H1 (cell line): ENCODE measurements around the gene MAFB. TPM values are rescaled to one million over a fixed set of nuclear protein-coding genes. Genes with fewer than 3 reads are reported as not detected.

Experiments
- CTCF ChIA-PET: fragments of 300-600 bp; sonication (Branson Sonifier 250); formaldehyde crosslinking; loops from one replicate; lab custom pipeline; 2021; ENCODE audit not compliant: partially characterized antibody; lab: Charles Lee
- POLR2A ChIA-PET: fragments of 300-600 bp; sonication (Branson Sonifier 250); formaldehyde crosslinking; loops from one replicate; lab custom pipeline; 2021; ENCODE audit warnings: inconsistent platforms; ENCODE audit not compliant: partially characterized antibody; lab: Charles Lee
- DNase-seq, 2 experiments: peaks; one replicate each; pipeline versions ENCODE4 v3.0.0 to v3.0.0-alpha.2; 2010 to 2022; ENCODE audit warnings: low spot score in 2 of 2, low read depth in 1 of 2, mixed read lengths in 1 of 2
- FAIRE-seq: peaks from 2 replicates; lab custom pipeline; 2011; peaks lifted over from hg19 to GRCh38; lab: Jason Lieb, UNC
- H2AFZ ChIP-seq: 2 replicates; pipeline ENCODE4 v1.8.1; 2012; ENCODE audit warnings: low read length, inconsistent platforms
- H2AK5ac ChIP-seq: 2 replicates; pipeline ENCODE4 v1.6.1; 2013; ENCODE audit warnings: low read depth, low read length
- H2BK120ac ChIP-seq: replicated peaks from 2 replicates; pipeline ENCODE3; 2013; ENCODE audit warnings: low read depth, low read length, inconsistent platforms
- H2BK12ac ChIP-seq: 2 replicates; pipeline ENCODE4 v1.6.1; 2013; ENCODE audit warnings: low read depth, low read length
- H2BK15ac ChIP-seq: 2 replicates; pipeline ENCODE4 v1.6.1; 2013; ENCODE audit warnings: low read length
- H2BK20ac ChIP-seq: 2 replicates; pipeline ENCODE4 v1.6.1; 2013; ENCODE audit warnings: low read length
- H2BK5ac ChIP-seq: 2 replicates; pipeline ENCODE4 v1.6.1; 2013; ENCODE audit warnings: low read depth, low read length
- H3K14ac ChIP-seq: 2 replicates; pipeline ENCODE4 v1.6.1; 2013; ENCODE audit warnings: inconsistent platforms; ENCODE audit not compliant: insufficient read length
- H3K18ac ChIP-seq: 2 replicates; pipeline ENCODE4 v1.6.1; 2013; ENCODE audit warnings: low read length; ENCODE audit errors: extremely low read depth
- H3K23ac ChIP-seq: 2 replicates; pipeline ENCODE4 v1.6.1; 2013; ENCODE audit warnings: inconsistent platforms; ENCODE audit not compliant: insufficient read length
- H3K23me2 ChIP-seq: 2 replicates; pipeline ENCODE4 v1.6.1; 2013; ENCODE audit warnings: low read depth, low read length
- H3K27ac ChIP-seq: 2 replicates; pipeline ENCODE4 v1.6.1; 2011; ENCODE audit warnings: low read depth, low read length, inconsistent platforms
- H3K27me3 ChIP-seq, 4 experiments: replicated peaks in 1 of 4; 1 replicate in 1 of 4; 2 replicates in 3 of 4; pipeline versions ENCODE4 v1.6.1 to v1.8.1; 2011 to 2013; ENCODE audit warnings: low read length in 3 of 4, mild to moderate bottlenecking in 3 of 4, inconsistent platforms in 2 of 4, mixed read lengths in 2 of 4, moderate library complexity in 1 of 4; ENCODE audit not compliant: control insufficient read depth in 3 of 4, insufficient read depth in 3 of 4; ENCODE audit errors: extremely low read depth in 1 of 4
- H3K36me3 ChIP-seq, 4 experiments: 2 replicates each; pipeline versions ENCODE4 v1.6.1 to v1.8.1; 2011 to 2013; ENCODE audit warnings: mild to moderate bottlenecking in 4 of 4, low read length in 3 of 4, moderate library complexity in 2 of 4, control low read depth in 1 of 4, inconsistent platforms in 1 of 4; ENCODE audit not compliant: insufficient read depth in 4 of 4, control insufficient read depth in 2 of 4
- H3K4ac ChIP-seq: replicated peaks from 2 replicates; pipeline ENCODE3; 2013; ENCODE audit warnings: low read length, low read depth, mixed read lengths, inconsistent platforms; ENCODE audit not compliant: insufficient read length
- H3K4me1 ChIP-seq, 4 experiments: replicated peaks in 1 of 4; 1 replicate in 1 of 4; 2 replicates in 3 of 4; pipeline versions ENCODE4 v1.6.1 to v1.8.1; 2011 to 2013; ENCODE audit warnings: low read length in 3 of 4, inconsistent platforms in 2 of 4, mixed read lengths in 1 of 4; ENCODE audit not compliant: insufficient read depth in 4 of 4, control insufficient read depth in 3 of 4
- H3K4me2 ChIP-seq, 2 experiments: 2 replicates each; pipeline versions ENCODE4 v1.6.1 to v1.8.1; 2011 to 2013; ENCODE audit warnings: low read depth in 2 of 2, low read length in 2 of 2, control low read depth in 1 of 2, inconsistent platforms in 1 of 2, mild to moderate bottlenecking in 1 of 2; ENCODE audit not compliant: insufficient read depth in 1 of 2
- H3K4me3 ChIP-seq, 4 experiments: fragments of 200-600, 300-600 bp in 1 of 4; sonication (generic), shearing (Covaris generic), sonication (Bioruptor Twin) in 1 of 4; 2 replicates each; pipeline versions ENCODE4 v1.5.1 to v1.8.1; 2011 to 2016; ENCODE audit warnings: low read length in 4 of 4, low read depth in 3 of 4, control low read depth in 2 of 4, inconsistent platforms in 2 of 4, mild to moderate bottlenecking in 2 of 4, mixed read lengths in 1 of 4, moderate library complexity in 1 of 4; ENCODE audit not compliant: insufficient read depth in 2 of 4; ENCODE audit errors: extremely low read depth in 1 of 4
- H3K56ac ChIP-seq: replicated peaks from 2 replicates; pipeline ENCODE3; 2013; ENCODE audit warnings: low read depth, mild to moderate bottlenecking, mixed read lengths, low read length, inconsistent platforms; ENCODE audit not compliant: insufficient read length
- H3K79me1 ChIP-seq: 2 replicates; pipeline ENCODE4 v1.6.1; 2013; ENCODE audit warnings: low read depth, low read length, control low read depth
- H3K79me2 ChIP-seq, 2 experiments: 2 replicates each; pipeline versions ENCODE4 v1.6.1 to v1.8.1; 2012 to 2013; ENCODE audit warnings: low read length in 2 of 2, mild to moderate bottlenecking in 2 of 2, inconsistent platforms in 1 of 2; ENCODE audit not compliant: insufficient read depth in 2 of 2, control insufficient read depth in 1 of 2
- H3K9ac ChIP-seq, 4 experiments: replicated peaks in 1 of 4; 1 replicate in 1 of 4; 2 replicates in 3 of 4; pipeline versions ENCODE4 v1.6.1 to v1.8.1; 2011 to 2013; ENCODE audit warnings: low read depth in 3 of 4, low read length in 3 of 4, control low read depth in 2 of 4, mild to moderate bottlenecking in 2 of 4, moderate library complexity in 2 of 4, inconsistent platforms in 1 of 4; ENCODE audit errors: extremely low read depth in 1 of 4
- H3K9me3 ChIP-seq, 2 experiments: 2 replicates each; pipeline versions ENCODE4 v1.6.1 to v1.8.1; 2012 to 2013; ENCODE audit warnings: mild to moderate bottlenecking in 2 of 2, moderate library complexity in 2 of 2, control low read depth in 1 of 2, inconsistent platforms in 1 of 2, low read depth in 1 of 2, low read length in 1 of 2, mixed read lengths in 1 of 2; ENCODE audit not compliant: insufficient read depth in 2 of 2
- H4K20me1 ChIP-seq, 2 experiments: replicated peaks in 1 of 2; 2 replicates each; pipeline versions ENCODE3 to v1.8.1; 2011 to 2013; ENCODE audit warnings: inconsistent platforms in 2 of 2, low read length in 2 of 2, mild to moderate bottlenecking in 1 of 2; ENCODE audit not compliant: insufficient read depth in 2 of 2, control insufficient read depth in 1 of 2
- H4K5ac ChIP-seq: 2 replicates; pipeline ENCODE4 v1.6.1; 2013; ENCODE audit warnings: low read length, low read depth, mixed read lengths, inconsistent platforms; ENCODE audit not compliant: insufficient read length
- H4K8ac ChIP-seq: 2 replicates; pipeline ENCODE4 v1.8.0; 2013; ENCODE audit warnings: mild to moderate bottlenecking, moderate library complexity, low read length, inconsistent platforms; ENCODE audit not compliant: insufficient read depth; ENCODE audit errors: extremely low read depth
- H4K91ac ChIP-seq: replicated peaks from 2 replicates; pipeline ENCODE3; 2013; ENCODE audit warnings: low read length, mixed read lengths, inconsistent platforms; ENCODE audit not compliant: insufficient read length
- CBX8 ChIP-seq: fragments of 300-800, 300-1000 bp; sonication (generic); IDR thresholded peaks from 2 replicates; pipeline ENCODE4 v1.7.1; 2016; ENCODE audit warnings: low read depth, low read length, borderline replicate concordance
- CEBPB ChIP-seq: IDR thresholded peaks from 2 replicates; pipeline ENCODE4 v1.6.1; 2012; ENCODE audit warnings: low read depth, low read length
- KDM1A ChIP-seq: fragments of 200-600, 300-600 bp; sonication (generic); IDR thresholded peaks from 2 replicates; pipeline ENCODE4 v1.7.1; 2016; ENCODE audit warnings: mild to moderate bottlenecking, low read length, borderline replicate concordance
- POU5F1 ChIP-seq: IDR thresholded peaks from 2 replicates; pipeline ENCODE4 v1.6.1; 2011; ENCODE audit warnings: low read depth, mild to moderate bottlenecking, low read length, moderate library complexity
- RFX5 ChIP-seq: IDR thresholded peaks from 2 replicates; pipeline ENCODE4 v1.6.1; 2011; ENCODE audit warnings: low read depth, low read length, improper control_type of control experiment, borderline replicate concordance
- SIN3A ChIP-seq, 2 experiments: IDR thresholded peaks in 1 of 2; conservative IDR thresholded peaks in 1 of 2; 2 replicates each; pipeline ENCODE4 v1.6.1; 2011 to 2012; ENCODE audit warnings: low read length in 2 of 2, improper control_type of control experiment in 1 of 2, low read depth in 1 of 2, mild to moderate bottlenecking in 1 of 2
- SP2 ChIP-seq: IDR thresholded peaks from 2 replicates; pipeline ENCODE4 v1.6.1; 2012; ENCODE audit warnings: mild to moderate bottlenecking, low read length, inconsistent platforms
- TAF1 ChIP-seq: IDR thresholded peaks from 2 replicates; pipeline ENCODE4 v1.6.1; 2011; ENCODE audit warnings: mild to moderate bottlenecking, low read depth, low read length
- WGBS, 2 experiments: shearing (Covaris generic) in 1 of 2; methylation state at CpG; one replicate each; pipeline versions ENCODE4 v1.1.6 to v1.1.7; 2013 to 2015; ENCODE audit warnings: low lambda C conversion rate in 2 of 2, mixed read lengths in 2 of 2, inconsistent platforms in 1 of 2, low coverage in 1 of 2, missing lambda C conversion rate in 1 of 2; ENCODE audit not compliant: insufficient replicate concordance in 2 of 2, insufficient coverage in 1 of 2, insufficient read length in 1 of 2; ENCODE audit errors: extremely low coverage in 1 of 2, missing lambda C conversion rate in 1 of 2; 5-methylcytosine and 5-hydroxymethylcytosine counted together
- polyA plus RNA-seq, 7 experiments: library from polyadenylated mRNA; depleted of rRNA in 3 of 7; stranded (reverse) in 5 of 7; unstranded in 2 of 7; fragments of >200 nt in 5 of 7; fragments of 200-250 nt in 2 of 7; gene quantifications; 1 replicate in 5 of 7; 2 replicates in 1 of 7; 4 replicates in 1 of 7; pipeline versions ENCODE4 v1.2.1 to v1.2.3, GENCODE V29; 2011 to 2013; ENCODE audit warnings: missing spikeins in 2 of 7, mixed read lengths in 2 of 7
- total RNA-seq: library from RNA; stranded (reverse); fragmentation: NEBNext Ultra II Directional; extraction: Animal tissue kit (Norgen Biotek cat#: 25700); gene quantifications from 2 replicates; pipeline ENCODE4 v1.2.1, GENCODE V29; 2021

Gene MAFB
- total and polyA plus RNA-seq, 2 of the 8 experiments (the other 6 are each of a cell fraction or from before 2014, with no cell fraction given) = 0.83 to 1.8 TPM

DNA sequence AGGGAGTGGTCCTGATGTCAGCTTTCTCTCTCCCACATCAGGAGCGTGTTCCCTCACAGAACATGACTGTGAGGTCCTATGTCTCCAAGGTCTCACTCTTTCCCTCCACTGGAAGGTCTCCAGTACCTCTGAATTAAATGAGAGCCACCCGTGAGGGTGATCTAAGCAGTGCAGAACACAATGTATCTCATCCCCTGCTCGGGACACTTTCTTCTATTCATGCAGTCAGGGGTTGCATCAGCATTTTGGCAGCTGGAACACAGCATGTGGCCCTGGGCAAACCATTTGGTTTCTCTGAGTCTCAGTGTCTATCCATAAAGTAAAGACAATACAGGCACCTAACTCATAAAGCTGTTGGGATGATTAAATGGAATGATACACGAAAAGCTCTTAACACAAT lies 34.2 kb downstream of the MAFB start:
- CTCF ChIA-PET = interaction anchor here (0.7 to 1.0 kb wide), 2 partner anchors 9 to 87 kb away, joined by 3 to 4 read pairs; no protein-coding TSS in a partner anchor
- FAIRE-seq = no peak
- H3K36me3 ChIP-seq = no peaks in the 10 kb centered on the region

More for the DNA sequence above, 34.2 kb downstream of the MAFB start:
- Histone ChIP-seq H3K4me2 (no peak overlapping the region), H3K9ac (no peak overlapping the region), H2AFZ (0 out of 2 replicates have a peak overlapping the region, but pooled peaks have one; percentile 18), H3K4ac (no peak overlapping the region), H2AK5ac (no peak overlapping the region), H3K27ac (no peak overlapping the region), H2BK15ac (no peak overlapping the region), H3K14ac (no peak overlapping the region), H4K20me1 (no peaks in the 10 kb centered on the region), H2BK12ac (no peak overlapping the region), H3K9me3 (no peaks in the 10 kb centered on the region), H3K79me2 (no peaks in the 10 kb centered on the region), H3K23me2 (no peaks in the 10 kb centered on the region), H3K4me1 (no peaks in the 10 kb centered on the region), H3K56ac (no peak overlapping the region), H3K27me3 (no peaks in the 10 kb centered on the region), H4K8ac (no peak overlapping the region), H4K5ac (no peak overlapping the region), H3K18ac (no peak overlapping the region), H2BK5ac (no peak overlapping the region), H3K23ac (no peak overlapping the region), H2BK120ac (no peak overlapping the region), H2BK20ac (no peak overlapping the region), H3K4me3 (no peak overlapping the region), H4K91ac (no peak overlapping the region), H3K79me1 (no peaks in the 10 kb centered on the region)
- TF ChIP-seq CBX8 = no peak
- TF ChIP-seq KDM1A = no peak
- no peak for TF ChIP-seq POU5F1
- TF ChIP-seq RFX5 = no peak
- no peak for TF ChIP-seq SP2
- no peak for TF ChIP-seq CEBPB
- no peak for TF ChIP-seq SIN3A (conservative IDR thresholded peaks at IDR 0.05 in 1 of 2, IDR thresholded peaks at IDR 0.05 in 1 of 2; ENCODE audit: low read depth in 1 of 2, low read length in 2 of 2)
- TF ChIP-seq TAF1 = no peak
- no peak for DNase-seq
- WGBS, 2 experiments = 86% methylated on average over 4 of the region's 4 CpGs; no CpG with 5 or more reads in 1 of the 2 experiments
- POLR2A ChIA-PET = interaction anchor here (0.7 kb wide), 1 partner anchor 60 kb away, joined by 3 read pairs; no protein-coding TSS in a partner anchor
